ENCODE measurements around the gene PHLDB1. TPM values are rescaled to one million over a fixed set of nuclear protein-coding genes. Genes with fewer than 3 reads are reported as not detected.
A peak's percentile ranks its signal among the peaks of the same experiment; 100 is the strongest.
"Not testable (repeated sequence)": the region's sequence is repeated elsewhere in the genome, so short reads cannot be mapped to it uniquely, and the experiment has no call there.

PHLDB1 gene
- total RNA-seq, 2 donors from 2014 or later: 1.8 to 2.6 TPM

- H3K27me3 Mint-ChIP-seq: peaks cover 11% of the 10 kb centered on the region
- H3K4me3 Mint-ChIP-seq: no peak overlapping the region
- ATAC-seq: no peak
- H3K36me3 Mint-ChIP-seq (ENCODE audit: low read depth): peaks cover 2% of the 10 kb centered on the region
- H3K9me3 ChIP-seq (ENCODE audit: control insufficient read depth, low read length, poor library complexity, severe bottlenecking): no peaks in the 10 kb centered on the region
- H3K4me1 Mint-ChIP-seq: peaks cover 6% of the 10 kb centered on the region
- DNase-seq: no peak
- H3K27ac Mint-ChIP-seq: no peak overlapping the region
Observed at GRCh38 chr11:118666371-118666770, 59.0 kb downstream of the PHLDB1 start.

- Mint-ChIP-seq H3K4me1 (peaks cover 6% of the 10 kb centered on the region), H3K36me3 (ENCODE audit: low read depth) (no peaks in the 10 kb centered on the region), H3K27ac (no peak overlapping the region), H3K27me3 (peaks cover 5% of the 10 kb centered on the region), H3K4me3 (no peak overlapping the region)
- no peak for DNase-seq
- no peaks in the 10 kb centered on the region for H3K9me3 ChIP-seq (ENCODE audit: control insufficient read depth, low read length, poor library complexity, severe bottlenecking)
- no peak for ATAC-seq
Observed at GRCh38 chr11:118670063-118670462, 62.6 kb downstream of the PHLDB1 start.

GRCh38 chr11:118671254-118671653 lies 63.8 kb downstream of the PHLDB1 start:
- peaks cover 3% of the 10 kb centered on the region for H3K4me1 Mint-ChIP-seq
- no peaks in the 10 kb centered on the region for H3K9me3 ChIP-seq (ENCODE audit: control insufficient read depth, low read length, poor library complexity, severe bottlenecking)
- H3K4me3 Mint-ChIP-seq: no peak overlapping the region
- no peaks in the 10 kb centered on the region for H3K36me3 Mint-ChIP-seq (ENCODE audit: low read depth)
- no peak for ATAC-seq
- H3K27me3 Mint-ChIP-seq: peaks cover 5% of the 10 kb centered on the region
- no peak overlapping the region for H3K27ac Mint-ChIP-seq
- no peak for DNase-seq

- Mint-ChIP-seq H3K4me3 (no peak overlapping the region), H3K36me3 (ENCODE audit: low read depth) (peaks cover 2% of the 10 kb centered on the region), H3K27ac (no peak overlapping the region), H3K4me1 (no peaks in the 10 kb centered on the region), H3K27me3 (peaks cover 5% of the 10 kb centered on the region)
- DNase-seq: no peak
- ATAC-seq: no peak
- no peaks in the 10 kb centered on the region for H3K9me3 ChIP-seq (ENCODE audit: control insufficient read depth, low read length, poor library complexity, severe bottlenecking)
Observed at GRCh38 chr11:118672846-118673245, 65.4 kb downstream of the PHLDB1 start.

- no peak overlapping the region for H3K4me3 Mint-ChIP-seq
- H3K36me3 Mint-ChIP-seq (ENCODE audit: low read depth): peaks cover 2% of the 10 kb centered on the region
- no peak for DNase-seq
- ATAC-seq: no peak
- peaks cover 5% of the 10 kb centered on the region for H3K27me3 Mint-ChIP-seq
- H3K9me3 ChIP-seq (ENCODE audit: control insufficient read depth, low read length, poor library complexity, severe bottlenecking): no peaks in the 10 kb centered on the region
- no peak overlapping the region for H3K27ac Mint-ChIP-seq
- H3K4me1 Mint-ChIP-seq: no peaks in the 10 kb centered on the region
Observed at GRCh38 chr11:118673361-118674081, 66.1 kb downstream of the PHLDB1 start.

GRCh38 chr11:118674082-118674435 lies 66.6 kb downstream of the PHLDB1 start:
- no peak for DNase-seq
- no peaks in the 10 kb centered on the region for H3K9me3 ChIP-seq (ENCODE audit: control insufficient read depth, low read length, poor library complexity, severe bottlenecking)
- no peaks in the 10 kb centered on the region for H3K27me3 Mint-ChIP-seq
- peaks cover 2% of the 10 kb centered on the region for H3K36me3 Mint-ChIP-seq (ENCODE audit: low read depth)
- H3K4me3 Mint-ChIP-seq: no peak overlapping the region
- no peak overlapping the region for H3K27ac Mint-ChIP-seq
- ATAC-seq: no peak
- H3K4me1 Mint-ChIP-seq: no peaks in the 10 kb centered on the region

GRCh38 chr11:118677977-118678376 lies 70.6 kb downstream of the PHLDB1 start:
- H3K27ac Mint-ChIP-seq: no peak overlapping the region
- no peaks in the 10 kb centered on the region for H3K9me3 ChIP-seq (ENCODE audit: control insufficient read depth, low read length, poor library complexity, severe bottlenecking)
- no peak overlapping the region for H3K4me3 Mint-ChIP-seq
- no peak for DNase-seq
- peaks cover 3% of the 10 kb centered on the region for H3K4me1 Mint-ChIP-seq
- peaks cover 12% of the 10 kb centered on the region for H3K27me3 Mint-ChIP-seq
- H3K36me3 Mint-ChIP-seq (ENCODE audit: low read depth): peaks cover 2% of the 10 kb centered on the region
- ATAC-seq: no peak

- H3K4me1 Mint-ChIP-seq; H3K4me3 Mint-ChIP-seq; H3K36me3 Mint-ChIP-seq (ENCODE audit: low read depth); H3K27ac Mint-ChIP-seq; DNase-seq; H3K9me3 ChIP-seq (ENCODE audit: control insufficient read depth, low read length, poor library complexity, severe bottlenecking); ATAC-seq: not testable (repeated sequence)
- H3K27me3 Mint-ChIP-seq: peaks cover 12% of the 10 kb centered on the region
Observed at GRCh38 chr11:118678908-118679307, 71.5 kb downstream of the PHLDB1 start.

GRCh38 chr11:118679483-118679882 lies 72.1 kb downstream of the PHLDB1 start, which contains the start of gene TREH:
Gene TREH, minus strand, starts transcription at chr11:118679650. Its CDS starts 23 bp downstream, at chr11:118679627.
- Mint-ChIP-seq H3K4me1 (peaks cover 3% of the 10 kb centered on the region), H3K27ac (no peak within 1 kb of the TSS)

GRCh38 chr11:118682372-118682771 lies 75.0 kb downstream of the PHLDB1 start:
- DNase-seq (no peak), ATAC-seq (no peak)
- H3K36me3 Mint-ChIP-seq (ENCODE audit: low read depth): peaks cover 6% of the 10 kb centered on the region
- peaks cover 21% of the 10 kb centered on the region for H3K27me3 Mint-ChIP-seq
- peaks cover 3% of the 10 kb centered on the region for H3K4me1 Mint-ChIP-seq
- H3K9me3 ChIP-seq (ENCODE audit: control insufficient read depth, low read length, poor library complexity, severe bottlenecking): no peaks in the 10 kb centered on the region
- no peak overlapping the region for H3K27ac Mint-ChIP-seq
- no peak overlapping the region for H3K4me3 Mint-ChIP-seq

More at GRCh38 chr11:118679483-118679882, 72.1 kb downstream of the PHLDB1 start, which contains the start of gene TREH:
- ATAC-seq (no peak), DNase-seq (no peak)
- peaks cover 2% of the 10 kb centered on the region for H3K36me3 Mint-ChIP-seq (ENCODE audit: low read depth)
- peaks cover 12% of the 10 kb centered on the region for H3K27me3 Mint-ChIP-seq
- H3K9me3 ChIP-seq (ENCODE audit: control insufficient read depth, low read length, poor library complexity, severe bottlenecking): no peaks in the 10 kb centered on the region
- no peak within 1 kb of the TSS for H3K4me3 Mint-ChIP-seq

GRCh38 chr11:118682939-118683338 lies 75.5 kb downstream of the PHLDB1 start:
- H3K9me3 ChIP-seq (ENCODE audit: control insufficient read depth, low read length, poor library complexity, severe bottlenecking); H3K27ac Mint-ChIP-seq; ATAC-seq; H3K36me3 Mint-ChIP-seq (ENCODE audit: low read depth); H3K4me1 Mint-ChIP-seq; DNase-seq; H3K4me3 Mint-ChIP-seq: not testable (repeated sequence)
- H3K27me3 Mint-ChIP-seq: peaks cover 21% of the 10 kb centered on the region

GRCh38 chr11:118684187-118684586 lies 76.8 kb downstream of the PHLDB1 start:
- DNase-seq: no peak
- H3K4me3 Mint-ChIP-seq: no peak overlapping the region
- peaks cover 10% of the 10 kb centered on the region for H3K4me1 Mint-ChIP-seq
- peaks cover 21% of the 10 kb centered on the region for H3K27me3 Mint-ChIP-seq
- no peak overlapping the region for H3K27ac Mint-ChIP-seq
- no peak for ATAC-seq
- peaks cover 4% of the 10 kb centered on the region for H3K36me3 Mint-ChIP-seq (ENCODE audit: low read depth)
- H3K9me3 ChIP-seq (ENCODE audit: control insufficient read depth, low read length, poor library complexity, severe bottlenecking): no peaks in the 10 kb centered on the region

- peaks cover 4% of the 10 kb centered on the region for H3K36me3 Mint-ChIP-seq (ENCODE audit: low read depth)
Observed at GRCh38 chr11:118687906-118688305, 80.5 kb downstream of the PHLDB1 start.

GRCh38 chr11:118688339-118688738 lies 80.9 kb downstream of the PHLDB1 start:
- H3K36me3 Mint-ChIP-seq (ENCODE audit: low read depth); H3K4me3 Mint-ChIP-seq; H3K27me3 Mint-ChIP-seq; DNase-seq; ATAC-seq; H3K9me3 ChIP-seq (ENCODE audit: control insufficient read depth, low read length, poor library complexity, severe bottlenecking): not testable (repeated sequence)
- Mint-ChIP-seq H3K4me1 (peaks cover 32% of the 10 kb centered on the region), H3K27ac (peak overlapping the region; percentile 81)

More at GRCh38 chr11:118687906-118688305, 80.5 kb downstream of the PHLDB1 start:
- ATAC-seq: no peak
- peaks cover 9% of the 10 kb centered on the region for H3K27me3 Mint-ChIP-seq
- no peak overlapping the region for H3K4me3 Mint-ChIP-seq
- peaks cover 28% of the 10 kb centered on the region for H3K4me1 Mint-ChIP-seq
- no peak for DNase-seq
- H3K9me3 ChIP-seq (ENCODE audit: control insufficient read depth, low read length, poor library complexity, severe bottlenecking): no peaks in the 10 kb centered on the region
- peak overlapping the region; percentile 81 for H3K27ac Mint-ChIP-seq
